GM19452 (cell line): ENCODE data around the gene GLE1.
"Not testable (repeated sequence)": the region's sequence is repeated elsewhere in the genome, so short reads cannot be mapped to it uniquely, and the experiment has no call there.

Source experiments
- ATAC-seq: cut with Tn5 transposase; IDR thresholded peaks from one replicate; pipeline ENCODE4 v1.9.1; 2021; ENCODE audit not compliant: unreplicated experiment

GLE1 gene

GRCh38 chr9:128495296-128495695 lies 9.2 kb upstream of the GLE1 start:
- no peak for ATAC-seq

- ATAC-seq: no peak
These were observed 8.6 kb upstream of the GLE1 start for GRCh38 chr9:128495804-128496417.

GRCh38 chr9:128497824-128498610 lies 6.5 kb upstream of the GLE1 start:
- ATAC-seq: no peak

DNA sequence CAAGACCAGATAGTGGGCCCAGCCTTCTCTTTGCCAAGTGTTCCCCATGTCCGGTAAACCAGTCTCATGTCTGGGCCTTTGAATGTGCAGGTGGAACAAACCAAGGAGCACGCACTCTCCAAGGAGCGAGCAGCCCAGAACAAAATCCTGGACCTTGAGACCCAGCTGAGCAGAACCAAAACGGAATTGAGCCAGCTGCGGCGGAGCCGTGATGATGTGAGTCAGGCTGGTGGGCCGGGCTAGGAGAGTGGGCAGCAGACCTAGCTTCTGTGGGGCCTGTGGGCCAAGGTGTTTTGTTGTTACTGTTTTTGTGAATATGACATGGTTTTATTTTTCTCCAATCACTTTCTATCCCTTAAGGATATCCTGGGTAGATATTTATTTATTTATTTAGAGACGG lies 5.6 kb upstream of the GLE1 start:
- no peak for ATAC-seq

- ATAC-seq: no peak
These were observed 4.6 kb upstream of the GLE1 start for GRCh38 chr9:128499920-128500319.

DNA sequence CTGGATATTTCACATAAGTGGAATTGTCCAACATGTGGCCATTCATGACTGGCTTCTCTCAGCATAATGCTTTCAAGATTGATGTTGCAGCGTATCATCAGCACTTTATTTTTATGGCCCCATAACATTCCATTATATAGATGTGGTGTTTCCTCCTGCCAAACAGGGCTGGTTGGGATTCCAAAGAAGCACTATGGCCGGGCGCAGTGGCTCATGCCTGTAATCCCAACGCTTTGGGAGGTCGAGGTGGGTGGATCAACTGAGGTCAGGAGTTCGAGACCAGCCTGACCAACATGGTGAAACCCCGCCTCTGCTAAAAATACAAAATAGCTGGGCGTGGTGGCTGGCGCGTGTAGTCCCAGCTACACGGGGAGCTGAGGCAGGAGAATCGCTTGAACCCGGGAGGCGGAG lies 1.1 kb upstream of the GLE1 start:
- ATAC-seq: not testable (repeated sequence)

DNA sequence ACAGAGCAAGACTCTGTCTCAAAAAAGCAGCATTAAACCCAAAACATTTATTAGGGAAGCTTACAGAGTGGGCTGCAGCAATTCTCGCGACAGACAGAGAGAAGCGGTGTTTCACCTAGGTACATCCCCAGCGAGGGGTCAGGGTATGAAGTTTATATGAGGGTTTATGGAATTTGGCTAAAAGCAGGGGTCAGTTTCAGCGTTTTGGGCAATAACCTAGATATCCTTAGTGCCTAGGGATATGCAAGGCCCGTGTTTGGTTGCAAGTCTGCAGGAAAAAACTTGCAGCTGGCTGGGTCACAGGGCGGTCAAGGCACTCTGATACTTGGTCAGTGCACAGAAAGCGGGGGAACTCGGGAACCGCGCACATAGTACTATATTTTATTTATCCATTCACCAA lies 649 bp upstream of the GLE1 start:
- no peak for ATAC-seq

GRCh38 chr9:128505414-128505765 lies 871 bp downstream of the GLE1 start:
- no peak for ATAC-seq

DNA sequence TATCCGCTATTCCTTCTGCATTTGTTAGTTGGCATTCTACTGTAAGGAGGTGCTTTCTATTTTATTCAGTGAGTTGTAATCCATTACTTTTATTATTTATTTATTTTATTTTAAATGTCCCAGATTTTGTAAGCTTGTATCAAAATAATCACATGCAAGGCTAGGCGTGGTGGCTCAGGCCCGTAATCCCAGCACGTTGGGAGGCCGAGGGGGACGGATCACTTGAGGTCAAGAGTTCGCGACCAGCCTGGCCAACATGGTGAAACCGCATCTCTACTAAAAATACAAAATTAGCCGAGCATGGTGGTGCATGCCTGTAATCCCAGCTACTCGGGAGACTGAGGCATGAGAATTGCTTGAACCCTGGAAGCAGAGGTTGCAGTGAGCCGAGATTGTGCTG lies 1.4 kb downstream of the GLE1 start:
- not testable (repeated sequence) for ATAC-seq

DNA sequence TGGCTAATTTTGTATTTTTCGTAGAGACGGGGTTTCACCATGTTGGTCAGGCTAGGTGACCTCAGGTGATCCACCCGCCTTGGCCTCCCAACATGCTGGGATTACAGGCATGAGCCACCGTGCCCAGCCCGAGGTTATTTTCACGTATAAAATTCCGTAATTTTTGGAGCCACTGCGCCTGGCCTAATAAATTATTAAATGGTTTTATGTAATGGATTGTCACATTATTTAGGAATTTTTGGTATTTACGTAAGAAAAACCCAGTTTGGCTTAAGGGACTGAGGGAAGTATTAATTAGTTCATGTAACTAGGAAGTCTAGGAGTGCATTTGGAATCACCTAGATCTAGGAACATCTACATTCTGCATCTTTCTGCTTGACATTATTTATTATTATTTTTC lies 8.3 kb downstream of the GLE1 start:
- no peak for ATAC-seq

DNA sequence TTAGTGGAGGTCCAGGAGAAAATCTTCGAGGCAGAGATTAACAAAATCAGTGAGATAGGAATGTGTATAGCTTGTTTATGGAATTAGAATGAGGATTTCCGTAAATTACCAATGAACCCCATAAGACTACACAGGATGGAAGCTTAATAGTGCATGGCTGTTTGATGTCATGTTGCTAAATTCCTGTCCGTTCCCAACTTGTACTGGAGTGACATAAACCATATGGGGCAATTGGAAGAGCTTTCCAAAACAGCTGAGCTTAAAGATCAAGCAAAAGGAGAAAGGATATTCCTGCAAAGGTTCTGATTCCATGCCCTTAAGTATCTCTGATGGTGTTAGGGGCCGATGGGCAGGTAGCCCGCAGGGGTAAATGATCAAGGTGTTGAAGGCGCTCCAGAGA lies 17.4 kb downstream of the GLE1 start:
- no peak for ATAC-seq

DNA sequence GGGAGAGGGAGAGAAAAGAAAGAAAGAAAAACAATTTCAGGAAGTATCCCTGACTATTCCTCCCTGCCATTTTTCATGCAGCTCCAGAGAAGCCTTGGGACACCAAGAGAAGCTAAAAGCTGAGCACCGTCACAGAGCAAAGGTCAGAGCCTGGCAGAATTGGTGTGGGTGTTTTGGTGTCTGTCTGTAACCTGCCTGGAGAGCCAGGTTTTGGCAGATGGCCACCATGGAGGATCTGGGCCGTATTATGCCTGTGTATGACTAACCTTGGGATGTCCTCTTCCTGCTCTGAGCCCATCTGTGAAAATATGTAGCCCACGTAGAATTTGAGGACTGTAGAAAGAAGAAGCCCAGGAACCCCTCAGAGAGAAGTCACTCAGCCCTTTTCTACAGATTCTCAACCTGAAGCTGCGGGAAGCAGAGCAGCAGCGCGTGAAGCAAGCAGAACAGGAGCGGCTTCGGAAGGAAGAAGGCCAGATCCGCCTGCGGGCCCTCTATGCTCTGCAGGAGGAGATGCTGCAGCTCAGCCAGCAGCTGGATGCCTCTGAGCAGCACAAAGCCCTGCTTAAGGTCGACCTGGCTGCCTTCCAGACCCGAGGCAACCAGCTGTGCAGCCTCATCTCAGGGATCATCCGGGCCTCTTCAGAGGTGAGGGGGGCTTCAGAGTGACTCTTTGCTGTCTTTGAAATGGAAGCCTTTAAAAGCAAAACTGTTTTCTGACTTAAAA lies 18.8 kb downstream of the GLE1 start:
- ATAC-seq: no peak

DNA sequence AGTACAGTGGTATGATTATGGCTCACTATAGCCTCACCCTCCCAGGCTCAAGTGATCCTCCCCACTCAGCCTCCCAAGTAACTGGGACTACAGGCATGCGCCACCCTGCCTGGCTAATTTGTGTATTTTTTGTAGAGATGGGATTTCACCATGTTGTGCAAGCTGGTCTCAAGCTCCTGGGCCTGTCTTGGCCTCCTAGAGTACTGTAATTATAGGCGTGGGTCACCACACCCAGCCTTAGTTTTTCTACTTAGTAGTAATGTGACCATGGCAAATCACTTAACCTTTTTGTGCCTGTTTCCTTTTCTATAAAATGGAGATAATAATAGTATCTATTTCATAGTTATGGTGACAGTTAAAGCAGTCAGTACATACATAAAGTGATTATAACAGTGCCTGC lies 22.2 kb downstream of the GLE1 start:
- ATAC-seq: no peak

DNA sequence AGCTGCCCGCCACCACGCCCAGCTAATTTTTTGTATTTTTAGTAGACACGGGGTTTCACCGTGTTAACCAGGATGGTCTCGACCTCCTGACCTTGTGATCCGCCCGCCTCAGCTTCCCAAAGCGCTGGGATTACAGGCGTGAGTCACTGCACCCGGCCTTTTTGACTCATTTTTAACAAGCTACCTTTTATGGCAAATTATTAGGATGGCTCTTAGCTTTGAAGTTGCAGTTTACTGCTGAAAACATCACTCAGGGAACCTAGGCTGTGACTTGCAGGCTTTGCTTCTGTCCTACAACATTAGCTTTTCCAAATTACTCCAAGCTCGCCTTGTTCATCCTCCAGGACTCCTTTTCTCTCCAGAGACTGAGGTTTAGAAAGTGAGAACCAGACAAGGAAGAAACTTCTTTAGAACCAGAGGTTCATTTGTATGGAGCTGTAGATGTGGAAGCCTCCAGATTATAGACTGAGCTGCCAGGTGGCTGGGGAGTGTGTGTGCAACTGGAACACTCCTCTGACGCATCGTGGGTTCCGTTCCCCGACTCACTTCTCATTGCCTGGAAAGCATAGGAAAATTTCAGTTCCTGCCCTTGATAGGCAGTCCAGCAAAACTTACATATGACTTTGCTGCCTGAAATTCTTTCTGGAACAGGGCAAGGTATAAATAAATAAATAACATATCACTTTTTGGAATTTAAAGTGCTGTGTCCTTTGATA lies 24.1 kb downstream of the GLE1 start:
- ATAC-seq: no peak

- no peak for ATAC-seq
These were observed 24.7 kb downstream of the GLE1 start for GRCh38 chr9:128529191-128529590.

DNA sequence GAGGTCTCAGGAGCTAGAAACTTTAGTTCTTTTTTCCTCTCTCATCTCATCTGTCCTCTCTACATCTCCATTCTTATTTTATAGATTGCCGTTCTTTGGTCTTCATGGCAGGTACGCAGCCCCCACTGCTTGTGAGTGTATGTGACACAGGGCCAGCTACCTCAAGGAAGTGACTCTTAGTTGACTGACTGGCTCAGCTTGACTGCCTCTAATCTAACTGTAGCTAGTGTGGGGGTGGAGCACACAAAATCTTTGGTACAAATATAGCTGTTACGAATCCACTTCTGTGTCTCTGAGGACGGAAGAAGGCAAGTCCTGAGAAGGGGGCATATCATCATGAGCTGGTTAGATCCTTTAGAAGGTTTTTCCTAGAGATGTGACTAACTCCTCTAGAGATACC lies 28.1 kb downstream of the GLE1 start:
- no peak for ATAC-seq

DNA sequence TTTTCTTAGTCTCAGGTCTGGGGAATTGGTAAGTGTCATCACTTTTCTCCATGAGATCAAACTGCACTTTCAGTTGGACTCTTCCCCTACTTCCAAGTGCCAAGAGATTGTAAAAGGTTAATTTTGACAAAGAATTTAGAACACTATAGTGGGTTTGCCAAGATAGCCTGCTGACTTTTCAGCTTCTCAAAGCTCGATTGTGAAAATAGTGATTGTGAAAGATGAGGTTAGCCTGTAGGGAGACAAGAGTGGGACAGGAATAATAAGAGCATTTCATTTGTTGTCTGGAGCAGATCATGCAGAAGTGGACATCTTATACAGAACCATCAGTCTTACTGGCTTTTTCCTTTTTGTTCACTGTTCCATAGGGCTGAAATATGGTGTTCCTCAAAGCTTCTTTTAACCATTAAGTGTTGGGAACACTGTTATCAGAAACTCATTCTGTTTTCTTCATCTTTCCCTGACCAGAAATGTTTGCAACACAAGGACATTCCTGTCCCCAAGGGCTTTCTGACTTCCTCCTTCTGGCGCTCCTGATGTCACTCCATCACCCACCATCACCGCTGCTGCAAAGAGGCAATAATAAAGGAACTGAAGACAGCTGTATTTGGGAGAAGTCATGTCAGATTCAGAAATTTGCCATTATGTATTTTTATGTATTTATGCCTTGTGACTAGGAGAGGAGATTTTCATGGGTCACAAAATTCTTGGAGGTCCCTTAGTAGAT lies 36.3 kb downstream of the GLE1 start:
- ATAC-seq: no peak

DNA sequence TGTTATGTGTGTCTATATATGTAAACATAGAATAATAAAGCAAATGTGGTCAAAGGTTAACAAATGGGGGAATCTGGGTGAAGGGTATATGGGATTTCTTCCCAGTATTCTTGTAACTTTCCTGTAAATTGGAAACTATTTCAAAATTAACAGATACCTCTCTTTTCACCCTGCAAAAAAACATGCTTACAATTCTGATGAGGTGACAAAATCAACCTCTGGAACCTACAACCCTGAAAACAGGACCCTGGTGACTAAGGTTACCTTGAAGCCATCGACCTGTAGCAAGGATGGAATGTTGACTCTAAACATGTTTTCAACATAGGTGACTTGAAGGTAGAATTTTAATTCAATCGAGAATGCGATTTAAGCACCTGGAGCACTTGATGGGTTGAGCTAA lies 42.0 kb downstream of the GLE1 start:
- ATAC-seq: no peak

GRCh38 chr9:128548876-128549275 lies 44.4 kb downstream of the GLE1 start:
- no peak for ATAC-seq

DNA sequence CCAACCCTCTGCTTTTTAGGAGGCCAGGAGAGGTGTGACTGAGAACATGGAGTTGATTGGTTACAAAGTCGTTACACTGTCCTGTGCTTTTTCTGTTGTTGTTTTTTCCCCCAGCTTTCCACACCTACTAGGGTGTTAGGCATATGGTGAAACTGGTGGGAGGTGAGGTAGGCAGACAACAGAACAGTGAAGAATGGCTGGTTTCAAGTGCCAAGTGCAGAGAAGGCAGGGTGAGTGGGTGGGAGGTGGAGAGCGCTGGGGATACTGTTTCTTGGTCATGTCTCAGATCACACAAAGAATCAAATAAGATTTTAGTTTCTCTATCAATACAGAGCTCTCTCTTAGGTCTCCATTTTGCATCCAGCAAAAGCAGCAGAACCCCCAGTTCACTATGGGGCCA lies 45.7 kb downstream of the GLE1 start:
- no peak for ATAC-seq
